ENCODE results near the gene LSP1. TPM values are rescaled to one million over a fixed set of nuclear protein-coding genes. Genes with fewer than 3 reads are reported as not detected.

Gene LSP1
- total RNA-seq, 1 donor from 2014 or later, result not detected

DNA sequence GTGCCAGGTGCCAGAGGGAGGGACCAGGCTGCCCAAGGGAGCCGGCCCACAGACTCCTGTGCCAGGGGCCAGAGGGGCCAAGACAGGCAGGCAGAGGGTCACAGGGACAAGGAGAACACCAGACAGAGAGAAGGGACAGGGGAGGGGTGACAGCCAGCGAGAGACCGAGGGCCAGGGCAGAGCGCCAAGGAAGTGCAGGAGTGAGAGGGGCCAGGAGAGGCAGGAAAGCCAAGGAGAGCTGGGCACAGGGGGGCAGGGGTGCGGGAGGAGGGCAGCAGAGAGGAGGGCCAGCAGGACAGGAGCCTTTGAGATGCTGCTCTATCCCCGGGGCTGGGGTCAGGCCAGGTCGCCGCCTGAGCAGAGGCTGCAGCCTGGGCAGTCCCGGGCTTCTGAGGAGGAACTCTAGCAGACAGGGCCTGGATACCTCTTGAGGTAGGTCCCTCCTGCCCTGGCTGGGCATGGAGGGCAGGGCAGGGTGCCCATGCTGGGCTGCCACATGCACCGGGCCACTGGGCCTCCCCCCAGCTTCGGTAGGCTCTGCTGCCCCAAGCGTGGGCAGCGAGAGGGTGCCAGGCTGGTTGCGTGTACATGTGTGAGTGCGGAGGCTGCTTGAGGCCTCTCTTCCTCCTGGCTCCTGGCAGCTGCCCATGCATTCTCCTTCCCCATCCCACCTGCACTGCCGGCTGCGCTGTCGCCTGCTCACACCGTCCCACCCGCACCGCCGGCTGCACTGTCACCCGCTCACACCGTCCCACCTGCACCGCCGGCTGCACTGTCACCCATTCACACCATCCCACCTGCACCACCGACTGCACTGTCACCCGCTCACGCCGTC is 12.2 kb downstream of the LSP1 start:
- no peak for DNase-seq (ENCODE audit: low spot score)
- Mint-ChIP-seq H3K27ac (ENCODE audit: unreplicated experiment) (no peak overlapping the region), H3K4me1 (ENCODE audit: unreplicated experiment) (no peaks in the 10 kb centered on the region), H3K36me3 (ENCODE audit: low read depth, unreplicated experiment) (no peaks in the 10 kb centered on the region), H3K4me3 (ENCODE audit: unreplicated experiment) (no peak overlapping the region), H3K27me3 (ENCODE audit: unreplicated experiment) (peaks cover 9% of the 10 kb centered on the region), H3K9me3 (ENCODE audit: unreplicated experiment) (no peaks in the 10 kb centered on the region)
- TF ChIP-seq, protein P1, sequence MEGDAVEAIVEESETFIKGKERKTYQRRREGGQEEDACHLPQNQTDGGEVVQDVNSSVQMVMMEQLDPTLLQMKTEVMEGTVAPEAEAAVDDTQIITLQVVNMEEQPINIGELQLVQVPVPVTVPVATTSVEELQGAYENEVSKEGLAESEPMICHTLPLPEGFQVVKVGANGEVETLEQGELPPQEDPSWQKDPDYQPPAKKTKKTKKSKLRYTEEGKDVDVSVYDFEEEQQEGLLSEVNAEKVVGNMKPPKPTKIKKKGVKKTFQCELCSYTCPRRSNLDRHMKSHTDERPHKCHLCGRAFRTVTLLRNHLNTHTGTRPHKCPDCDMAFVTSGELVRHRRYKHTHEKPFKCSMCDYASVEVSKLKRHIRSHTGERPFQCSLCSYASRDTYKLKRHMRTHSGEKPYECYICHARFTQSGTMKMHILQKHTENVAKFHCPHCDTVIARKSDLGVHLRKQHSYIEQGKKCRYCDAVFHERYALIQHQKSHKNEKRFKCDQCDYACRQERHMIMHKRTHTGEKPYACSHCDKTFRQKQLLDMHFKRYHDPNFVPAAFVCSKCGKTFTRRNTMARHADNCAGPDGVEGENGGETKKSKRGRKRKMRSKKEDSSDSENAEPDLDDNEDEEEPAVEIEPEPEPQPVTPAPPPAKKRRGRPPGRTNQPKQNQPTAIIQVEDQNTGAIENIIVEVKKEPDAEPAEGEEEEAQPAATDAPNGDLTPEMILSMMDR (IDR thresholded peaks at IDR 0.05; ENCODE audit: unreplicated experiment), result no peak

DNA sequence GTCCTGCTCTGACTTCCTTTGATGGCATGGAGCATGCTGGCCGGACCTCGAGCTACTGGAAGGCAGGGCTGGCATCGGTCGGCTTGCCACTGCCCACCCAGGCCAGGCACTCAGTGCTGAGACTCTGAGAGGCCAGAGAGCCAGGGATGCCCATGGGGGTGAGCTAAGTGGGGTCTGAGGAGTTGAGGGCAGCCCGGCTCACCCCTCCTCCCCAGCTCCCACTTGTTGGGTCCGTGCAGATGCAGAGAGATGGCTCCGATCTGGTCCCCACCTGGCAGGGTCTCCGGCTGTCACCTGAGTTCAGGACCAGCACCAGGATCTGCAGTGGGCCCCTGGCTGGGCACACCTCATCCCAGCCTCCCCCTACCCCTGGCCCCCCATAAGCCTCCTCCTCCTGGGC is 13.3 kb downstream of the LSP1 start:
- no peak for DNase-seq (ENCODE audit: low spot score)
- Mint-ChIP-seq H3K4me3 (ENCODE audit: unreplicated experiment) (no peak overlapping the region), H3K9me3 (ENCODE audit: unreplicated experiment) (no peaks in the 10 kb centered on the region), H3K27ac (ENCODE audit: unreplicated experiment) (no peak overlapping the region), H3K36me3 (ENCODE audit: low read depth, unreplicated experiment) (no peaks in the 10 kb centered on the region), H3K4me1 (ENCODE audit: unreplicated experiment) (no peaks in the 10 kb centered on the region), H3K27me3 (ENCODE audit: unreplicated experiment) (peaks cover 13% of the 10 kb centered on the region)
- TF ChIP-seq, protein P1 (IDR thresholded peaks at IDR 0.05; ENCODE audit: unreplicated experiment), result no peak

DNA sequence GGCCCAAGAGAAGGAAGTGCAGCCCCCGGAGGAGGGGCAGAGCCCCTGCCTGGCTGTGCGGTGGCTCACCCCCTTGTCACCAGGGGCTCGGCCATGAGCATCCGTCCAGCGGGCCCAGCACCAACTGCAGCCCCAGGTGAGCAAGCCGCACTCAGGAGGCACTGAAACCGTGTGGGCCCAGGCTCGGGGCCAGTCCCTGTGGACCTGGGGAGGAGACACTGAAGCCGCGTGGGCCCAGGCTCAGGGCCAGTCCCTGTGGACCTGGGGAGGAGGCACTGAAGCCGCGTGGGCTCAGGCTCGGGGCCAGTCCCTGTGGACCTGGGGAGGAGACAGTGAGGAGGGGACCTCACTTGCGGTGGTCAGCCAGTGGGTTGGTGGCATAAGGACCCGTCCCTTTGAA is 13.9 kb downstream of the LSP1 start:
- Mint-ChIP-seq H3K9me3 (ENCODE audit: unreplicated experiment) (no peaks in the 10 kb centered on the region), H3K4me3 (ENCODE audit: unreplicated experiment) (no peak overlapping the region), H3K27ac (ENCODE audit: unreplicated experiment) (no peak overlapping the region), H3K27me3 (ENCODE audit: unreplicated experiment) (peaks cover 14% of the 10 kb centered on the region), H3K36me3 (ENCODE audit: low read depth, unreplicated experiment) (no peaks in the 10 kb centered on the region), H3K4me1 (ENCODE audit: unreplicated experiment) (no peaks in the 10 kb centered on the region)
- DNase-seq (ENCODE audit: low spot score), result no peak
- TF ChIP-seq, protein P1 (IDR thresholded peaks at IDR 0.05; ENCODE audit: unreplicated experiment), result no peak

DNA sequence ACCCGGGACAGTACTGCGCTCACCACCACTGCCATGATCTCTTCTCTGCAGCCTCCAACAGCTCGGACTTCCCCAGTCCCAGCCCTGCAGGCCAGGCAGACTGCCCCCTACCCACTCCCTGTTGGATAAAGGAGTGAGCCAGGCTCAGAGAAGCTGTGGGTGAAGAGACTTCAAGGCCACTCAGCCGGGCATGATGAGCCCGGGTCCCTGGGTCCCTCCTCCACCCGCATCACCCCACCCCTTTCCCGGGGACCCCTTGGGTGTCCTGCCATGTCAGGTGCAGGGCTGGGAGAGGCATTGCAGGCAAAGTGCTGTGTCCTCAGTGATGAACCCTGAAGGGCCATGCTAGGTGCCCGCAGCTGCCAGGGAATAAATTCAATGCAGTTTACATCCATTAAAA is 14.5 kb downstream of the LSP1 start:
- H3K9me3 Mint-ChIP-seq (ENCODE audit: unreplicated experiment), result no peaks in the 10 kb centered on the region
- H3K27me3 Mint-ChIP-seq (ENCODE audit: unreplicated experiment), result peaks cover 15% of the 10 kb centered on the region
- TF ChIP-seq, protein P1 (IDR thresholded peaks at IDR 0.05; ENCODE audit: unreplicated experiment), result no peak
- H3K4me3 Mint-ChIP-seq (ENCODE audit: unreplicated experiment), result no peak overlapping the region
- DNase-seq (ENCODE audit: low spot score), result no peak
- H3K27ac Mint-ChIP-seq (ENCODE audit: unreplicated experiment), result no peak overlapping the region
- no peaks in the 10 kb centered on the region for H3K36me3 Mint-ChIP-seq (ENCODE audit: low read depth, unreplicated experiment)
- H3K4me1 Mint-ChIP-seq (ENCODE audit: unreplicated experiment), result no peaks in the 10 kb centered on the region

DNA sequence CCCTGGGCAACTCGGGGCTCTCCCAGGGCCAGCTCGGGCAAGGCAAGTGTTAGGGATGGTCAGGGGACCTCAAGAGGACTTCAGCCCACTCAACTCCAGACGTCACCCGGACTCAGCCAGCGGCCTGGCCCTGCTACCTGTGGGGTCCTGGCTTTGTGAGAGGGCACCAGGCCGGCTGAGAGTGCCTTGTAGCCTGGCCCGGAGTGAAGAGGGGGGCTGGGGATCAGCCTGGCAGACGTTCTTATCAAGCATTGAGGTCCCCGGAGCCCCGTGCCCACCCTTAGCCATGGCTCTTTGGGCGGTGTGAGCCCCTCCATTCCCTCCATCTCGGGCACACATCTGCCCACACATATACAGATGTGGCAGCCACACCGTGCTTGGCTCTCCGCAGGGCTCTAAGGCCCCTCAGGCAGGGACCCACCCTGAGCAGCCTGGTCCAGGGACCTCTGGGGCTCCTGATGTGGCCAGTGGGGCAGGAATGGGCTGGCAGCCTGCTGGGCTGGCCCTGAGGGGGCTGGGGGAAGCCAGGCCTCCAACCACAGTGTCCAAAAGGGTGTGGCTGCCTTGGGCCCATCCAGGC is 15.3 kb downstream of the LSP1 start:
- Mint-ChIP-seq H3K27me3 (ENCODE audit: unreplicated experiment) (peaks cover 16% of the 10 kb centered on the region), H3K4me1 (ENCODE audit: unreplicated experiment) (no peaks in the 10 kb centered on the region), H3K36me3 (ENCODE audit: low read depth, unreplicated experiment) (no peaks in the 10 kb centered on the region), H3K27ac (ENCODE audit: unreplicated experiment) (no peak overlapping the region), H3K9me3 (ENCODE audit: unreplicated experiment) (no peaks in the 10 kb centered on the region), H3K4me3 (ENCODE audit: unreplicated experiment) (no peak overlapping the region)
- TF ChIP-seq, protein P1 (IDR thresholded peaks at IDR 0.05; ENCODE audit: unreplicated experiment), result no peak
- DNase-seq (ENCODE audit: low spot score), result no peak
